LNCAP (cell line): ENCODE measurements around the gene ATP9B.

Experiments used
- TF ChIP-seq, protein P1 (sequence below): fragments of 450-650 bp; IDR thresholded peaks from 2 replicates; pipeline ENCODE4 v1.5.1; 2017; ENCODE audit warnings: mild to moderate bottlenecking

ATP9B gene

DNA sequence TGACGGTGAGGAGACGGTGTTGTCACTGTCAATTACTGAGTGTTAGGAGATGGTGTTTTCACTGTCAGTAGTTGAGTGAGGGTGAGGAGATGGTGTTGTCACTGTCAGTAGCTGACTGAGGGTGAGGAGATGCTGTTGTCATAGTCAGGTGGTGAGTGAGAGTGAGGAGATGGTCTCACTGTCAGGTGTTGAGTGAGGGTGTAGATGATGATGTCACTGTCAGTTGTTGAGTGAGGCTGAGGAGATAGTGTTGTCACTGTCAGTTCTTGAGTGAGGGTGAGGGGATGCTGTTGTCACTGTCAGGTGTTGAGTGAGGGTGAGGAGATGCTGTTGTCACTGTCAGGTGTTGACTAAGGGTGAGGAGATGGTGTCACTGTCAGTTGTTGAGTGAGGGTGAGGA, 3.4 kb upstream of the ATP9B start:
- TF ChIP-seq, protein P1, sequence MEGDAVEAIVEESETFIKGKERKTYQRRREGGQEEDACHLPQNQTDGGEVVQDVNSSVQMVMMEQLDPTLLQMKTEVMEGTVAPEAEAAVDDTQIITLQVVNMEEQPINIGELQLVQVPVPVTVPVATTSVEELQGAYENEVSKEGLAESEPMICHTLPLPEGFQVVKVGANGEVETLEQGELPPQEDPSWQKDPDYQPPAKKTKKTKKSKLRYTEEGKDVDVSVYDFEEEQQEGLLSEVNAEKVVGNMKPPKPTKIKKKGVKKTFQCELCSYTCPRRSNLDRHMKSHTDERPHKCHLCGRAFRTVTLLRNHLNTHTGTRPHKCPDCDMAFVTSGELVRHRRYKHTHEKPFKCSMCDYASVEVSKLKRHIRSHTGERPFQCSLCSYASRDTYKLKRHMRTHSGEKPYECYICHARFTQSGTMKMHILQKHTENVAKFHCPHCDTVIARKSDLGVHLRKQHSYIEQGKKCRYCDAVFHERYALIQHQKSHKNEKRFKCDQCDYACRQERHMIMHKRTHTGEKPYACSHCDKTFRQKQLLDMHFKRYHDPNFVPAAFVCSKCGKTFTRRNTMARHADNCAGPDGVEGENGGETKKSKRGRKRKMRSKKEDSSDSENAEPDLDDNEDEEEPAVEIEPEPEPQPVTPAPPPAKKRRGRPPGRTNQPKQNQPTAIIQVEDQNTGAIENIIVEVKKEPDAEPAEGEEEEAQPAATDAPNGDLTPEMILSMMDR = no peak

DNA sequence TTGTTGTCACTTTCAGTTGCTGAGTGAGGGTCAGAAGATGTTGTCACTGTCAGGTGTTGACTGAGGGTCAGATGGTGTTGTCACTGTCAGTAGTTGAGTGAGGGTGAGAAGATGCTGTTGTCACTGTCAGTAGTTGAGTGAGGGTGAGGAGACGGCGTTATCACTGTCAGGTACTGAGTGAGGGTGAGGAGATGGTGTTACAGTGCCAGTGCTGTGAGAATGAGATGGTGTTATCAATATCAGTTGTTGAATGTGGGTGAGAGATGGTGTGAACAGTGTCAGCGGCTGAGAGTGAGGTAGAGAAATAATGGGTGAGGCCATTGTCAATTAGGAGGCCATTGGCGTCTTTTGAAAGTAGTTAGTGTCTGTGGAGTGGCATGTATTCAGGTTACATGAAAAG, 1.6 kb upstream of the ATP9B start:
- TF ChIP-seq, protein P1 = no peak

DNA sequence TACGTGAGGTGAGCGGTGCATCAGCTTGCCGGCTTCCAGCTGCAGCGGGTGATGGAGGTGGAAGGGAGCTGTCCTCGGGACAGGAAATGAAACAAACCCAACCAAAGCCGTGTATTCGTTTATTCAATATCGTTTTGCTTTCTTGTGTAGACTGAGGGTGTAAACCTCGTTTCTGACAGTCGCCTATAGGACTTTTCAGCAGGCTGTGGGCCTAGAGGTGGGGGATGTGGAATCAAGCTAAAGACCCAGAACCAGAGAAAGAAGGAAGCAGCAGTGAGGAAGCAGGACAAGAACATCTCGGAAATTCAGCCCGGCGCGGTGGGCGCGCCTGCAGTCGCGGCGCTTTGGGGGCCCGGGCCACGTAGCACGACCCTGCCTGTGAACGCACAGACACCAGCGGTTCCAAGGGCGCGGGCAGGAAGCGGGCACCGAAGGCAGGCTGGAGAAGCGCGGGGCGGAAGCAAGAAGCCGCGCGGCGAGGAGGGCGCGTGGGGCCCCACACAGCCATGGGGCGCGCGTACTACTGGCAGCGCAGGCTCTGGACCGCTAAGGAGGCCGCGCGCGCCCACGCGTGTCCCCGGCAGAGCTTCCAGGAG, 755 bp upstream of the ATP9B start:
- TF ChIP-seq, protein P1 = no peak

DNA sequence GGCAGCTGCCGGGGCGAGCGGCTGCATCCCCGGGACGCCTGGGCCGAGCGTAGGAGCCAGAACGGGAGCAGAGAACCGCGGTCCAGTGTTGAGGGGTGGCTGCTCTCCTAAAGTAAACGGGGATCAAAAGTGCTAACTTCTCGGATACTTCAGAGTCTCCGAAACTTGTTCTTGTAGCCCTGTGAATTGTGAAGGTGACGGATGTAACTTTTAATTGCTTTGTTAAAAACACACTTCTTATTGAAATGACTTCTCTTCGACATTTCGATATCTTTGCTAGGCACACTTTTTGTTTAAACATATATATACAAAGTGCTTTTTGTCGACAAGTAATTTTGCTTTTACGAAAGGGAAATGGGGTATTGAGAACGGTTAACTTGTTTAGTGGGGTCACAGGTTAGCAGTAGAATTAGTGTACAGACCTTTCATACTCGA, 540 bp downstream of the ATP9B start:
- TF ChIP-seq, protein P1 = no peak

DNA sequence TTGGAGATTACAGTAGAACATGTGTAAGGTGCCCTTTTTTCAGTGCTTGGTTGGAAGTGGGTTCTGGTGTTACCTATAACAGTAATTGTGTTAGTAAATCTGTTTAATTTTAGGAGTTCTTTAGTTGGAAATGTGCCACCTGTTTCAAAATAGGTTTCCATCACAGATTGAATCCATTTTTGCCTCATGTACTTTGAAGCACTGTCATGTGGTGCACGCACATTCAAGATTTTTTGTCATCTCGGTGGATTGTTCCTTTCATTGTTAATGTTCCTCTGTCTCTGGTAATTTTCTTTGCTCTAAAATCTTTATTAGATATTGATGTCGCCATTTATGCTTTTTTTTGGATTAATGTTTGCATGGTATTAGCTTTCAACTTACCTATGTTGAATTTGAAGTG, 1.3 kb downstream of the ATP9B start:
- TF ChIP-seq, protein P1 = no peak

DNA sequence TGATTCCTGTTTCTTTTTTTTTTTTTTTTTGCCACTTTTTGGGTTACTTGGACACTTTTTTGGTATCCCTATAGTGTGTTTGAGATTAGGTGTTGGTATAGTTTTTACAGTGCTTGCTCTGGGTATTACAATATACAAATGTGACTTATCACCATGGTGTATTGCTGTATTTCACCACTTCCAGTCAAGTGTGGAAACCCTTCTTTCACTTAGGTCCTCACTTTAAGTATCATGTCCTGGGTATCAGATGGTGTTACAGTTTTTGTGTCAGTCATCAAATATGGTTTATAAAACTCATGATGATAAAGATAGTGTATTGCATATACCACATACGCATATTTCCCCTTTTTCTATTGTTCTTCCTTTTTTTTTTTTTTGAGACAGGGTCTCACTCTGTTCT, 1.8 kb downstream of the ATP9B start:
- TF ChIP-seq, protein P1 = no peak

DNA sequence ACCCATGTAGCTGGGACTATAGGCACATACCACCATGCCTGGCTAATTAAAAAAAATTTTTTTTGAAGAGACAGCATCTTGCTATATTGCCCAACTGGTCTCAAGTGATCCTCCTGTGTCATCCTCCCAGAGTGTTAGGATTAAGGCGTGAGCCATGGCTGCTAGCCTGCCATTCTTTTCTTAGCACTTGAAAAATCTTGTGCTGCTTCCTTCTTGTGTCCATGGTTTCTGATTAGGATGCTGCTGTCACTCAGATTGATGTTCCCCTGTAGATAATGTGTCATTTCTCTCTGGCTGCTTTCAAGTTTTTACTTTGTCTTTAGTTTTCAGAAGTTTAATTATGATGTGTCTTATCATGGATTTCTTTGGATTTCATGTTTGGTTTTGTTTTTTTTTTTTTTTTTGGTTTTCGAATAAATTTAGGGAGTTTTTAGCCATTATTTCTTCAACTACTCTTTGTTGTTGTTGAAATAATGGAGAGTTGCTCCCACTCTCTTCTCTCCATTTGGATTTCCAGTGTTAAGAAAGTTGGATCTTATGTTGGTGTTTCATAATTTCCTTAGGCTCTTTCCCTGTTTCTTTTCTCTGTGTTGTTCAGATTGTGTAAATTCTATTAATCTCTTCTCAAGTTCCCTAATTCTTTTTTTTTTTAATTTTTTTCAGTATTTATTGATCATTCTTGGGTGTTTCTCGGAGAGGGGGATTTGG, 2.5 kb downstream of the ATP9B start:
- TF ChIP-seq, protein P1 = no peak
